Memory B cell (primary cell): ENCODE data around the gene BRS3.

ENCODE experiments used
- ATAC-seq: fragments of 150-1000 bp; cut with Tn5 transposase; 2 replicates; pipeline ENCODE4 v1.10.0; 2021; ENCODE audit warnings: low read depth, mild to moderate bottlenecking, moderate library complexity
- DNase-seq, 2 donors: peaks; one replicate each; pipeline ENCODE4 v3.0.0; 2022; ENCODE audit warnings: low spot score in 2 of 2
- H3K27ac Mint-ChIP-seq: one replicate; pipeline ENCODE4 v1.8.0; 2022; ENCODE audit warnings: mild to moderate bottlenecking, moderate library complexity, mixed read lengths
- H3K27me3 Mint-ChIP-seq: one replicate; pipeline ENCODE4 v1.8.0; 2022; ENCODE audit warnings: mixed read lengths
- H3K36me3 Mint-ChIP-seq: one replicate; pipeline ENCODE4 v1.8.0; 2022; ENCODE audit warnings: mild to moderate bottlenecking, mixed read lengths
- H3K4me1 Mint-ChIP-seq: one replicate; pipeline ENCODE4 v1.8.0; 2022; ENCODE audit warnings: mixed read lengths
- H3K4me3 Mint-ChIP-seq: one replicate; pipeline ENCODE4 v1.8.0; 2022; ENCODE audit warnings: mild to moderate bottlenecking, moderate library complexity, mixed read lengths
- H3K9me3 Mint-ChIP-seq: one replicate; pipeline ENCODE4 v1.8.0; 2022; ENCODE audit warnings: mixed read lengths

BRS3 gene

GRCh38 chrX:136468391-136469103 lies 19.2 kb upstream of the BRS3 start:
- ATAC-seq = no peak
- H3K27ac Mint-ChIP-seq = no peak overlapping the region
- peaks cover 11% of the 10 kb centered on the region for H3K27me3 Mint-ChIP-seq
- no peak overlapping the region for H3K4me3 Mint-ChIP-seq
- no peak for DNase-seq
- no peaks in the 10 kb centered on the region for H3K4me1 Mint-ChIP-seq
- no peaks in the 10 kb centered on the region for H3K9me3 Mint-ChIP-seq
- no peaks in the 10 kb centered on the region for H3K36me3 Mint-ChIP-seq

GRCh38 chrX:136473663-136474062 lies 14.1 kb upstream of the BRS3 start:
- no peaks in the 10 kb centered on the region for H3K4me1 Mint-ChIP-seq
- H3K27me3 Mint-ChIP-seq = peaks cover 10% of the 10 kb centered on the region
- DNase-seq = no peak
- H3K9me3 Mint-ChIP-seq = no peaks in the 10 kb centered on the region
- no peaks in the 10 kb centered on the region for H3K36me3 Mint-ChIP-seq
- no peak overlapping the region for H3K27ac Mint-ChIP-seq
- H3K4me3 Mint-ChIP-seq = no peak overlapping the region
- no peak for ATAC-seq

GRCh38 chrX:136475236-136475635 lies 12.5 kb upstream of the BRS3 start:
- ATAC-seq (no peak), DNase-seq (no peak)
- Mint-ChIP-seq H3K4me1 (no peaks in the 10 kb centered on the region), H3K4me3 (no peak overlapping the region), H3K36me3 (no peaks in the 10 kb centered on the region), H3K27me3 (peaks cover 10% of the 10 kb centered on the region), H3K9me3 (no peaks in the 10 kb centered on the region), H3K27ac (no peak overlapping the region)

GRCh38 chrX:136476501-136476900 lies 11.2 kb upstream of the BRS3 start:
- DNase-seq = no peak
- Mint-ChIP-seq H3K4me1 (no peaks in the 10 kb centered on the region), H3K36me3 (no peaks in the 10 kb centered on the region), H3K9me3 (no peaks in the 10 kb centered on the region), H3K4me3 (no peak overlapping the region), H3K27me3 (peaks cover 10% of the 10 kb centered on the region), H3K27ac (no peak overlapping the region)
- ATAC-seq = no peak

GRCh38 chrX:136477026-136477425 lies 10.7 kb upstream of the BRS3 start:
- DNase-seq (no peak), ATAC-seq (no peak)
- Mint-ChIP-seq H3K4me3 (no peak overlapping the region), H3K27ac (no peak overlapping the region), H3K27me3 (peaks cover 8% of the 10 kb centered on the region), H3K4me1 (no peaks in the 10 kb centered on the region), H3K36me3 (no peaks in the 10 kb centered on the region), H3K9me3 (no peaks in the 10 kb centered on the region)

- no peaks in the 10 kb centered on the region for H3K36me3 Mint-ChIP-seq
- ATAC-seq (no peak), DNase-seq (no peak)
- no peaks in the 10 kb centered on the region for H3K4me1 Mint-ChIP-seq
- H3K9me3 Mint-ChIP-seq = no peaks in the 10 kb centered on the region
- H3K4me3 Mint-ChIP-seq = no peak overlapping the region
- H3K27ac Mint-ChIP-seq = no peak overlapping the region
- H3K27me3 Mint-ChIP-seq = peaks cover 3% of the 10 kb centered on the region
Observed at GRCh38 chrX:136480383-136480782, 7.4 kb upstream of the BRS3 start.

GRCh38 chrX:136488706-136489105 lies 959 bp downstream of the BRS3 start:
- Mint-ChIP-seq H3K27me3 (peaks cover 6% of the 10 kb centered on the region), H3K36me3 (no peaks in the 10 kb centered on the region), H3K9me3 (no peaks in the 10 kb centered on the region), H3K27ac (no peak overlapping the region), H3K4me3 (no peak overlapping the region), H3K4me1 (peaks cover 4% of the 10 kb centered on the region)
- ATAC-seq (no peak), DNase-seq (no peak)

GRCh38 chrX:136491832-136492231 lies 4.1 kb downstream of the BRS3 start:
- Mint-ChIP-seq H3K4me1 (peaks cover 4% of the 10 kb centered on the region), H3K36me3 (no peaks in the 10 kb centered on the region), H3K27me3 (peaks cover 6% of the 10 kb centered on the region), H3K4me3 (no peak overlapping the region), H3K27ac (no peak overlapping the region), H3K9me3 (no peaks in the 10 kb centered on the region)
- DNase-seq = no peak
- ATAC-seq = no peak

GRCh38 chrX:136493011-136493410 lies 5.3 kb downstream of the BRS3 start:
- no peaks in the 10 kb centered on the region for H3K36me3 Mint-ChIP-seq
- H3K27me3 Mint-ChIP-seq = peaks cover 6% of the 10 kb centered on the region
- no peak overlapping the region for H3K4me3 Mint-ChIP-seq
- H3K27ac Mint-ChIP-seq = no peak overlapping the region
- H3K4me1 Mint-ChIP-seq = peaks cover 4% of the 10 kb centered on the region
- H3K9me3 Mint-ChIP-seq = no peaks in the 10 kb centered on the region
- ATAC-seq = no peak
- no peak for DNase-seq

GRCh38 chrX:136495043-136495442 lies 7.3 kb downstream of the BRS3 start:
- no peak for DNase-seq
- Mint-ChIP-seq H3K27me3 (peaks cover 3% of the 10 kb centered on the region), H3K36me3 (peaks cover 1% of the 10 kb centered on the region), H3K9me3 (no peaks in the 10 kb centered on the region), H3K4me3 (no peak overlapping the region), H3K4me1 (peaks cover 8% of the 10 kb centered on the region), H3K27ac (no peak overlapping the region)
- no peak for ATAC-seq

GRCh38 chrX:136496186-136496763 lies 8.5 kb downstream of the BRS3 start:
- peak overlapping the region; percentile 90 for H3K4me3 Mint-ChIP-seq
- H3K36me3 Mint-ChIP-seq = peaks cover 1% of the 10 kb centered on the region
- no peak for DNase-seq
- no peaks in the 10 kb centered on the region for H3K9me3 Mint-ChIP-seq
- peaks cover 4% of the 10 kb centered on the region for H3K4me1 Mint-ChIP-seq
- ATAC-seq = no peak
- peak overlapping the region; percentile 95 for H3K27ac Mint-ChIP-seq
- H3K27me3 Mint-ChIP-seq = no peaks in the 10 kb centered on the region

- Mint-ChIP-seq H3K36me3 (peaks cover 4% of the 10 kb centered on the region), H3K4me1 (peaks cover 4% of the 10 kb centered on the region), H3K27ac (peak overlapping the region; percentile 95), H3K4me3 (peak overlapping the region; percentile 90), H3K9me3 (no peaks in the 10 kb centered on the region), H3K27me3 (no peaks in the 10 kb centered on the region)
- ATAC-seq = peak; percentile 75
- peak; percentile 69 to 75 for DNase-seq
Observed at GRCh38 chrX:136496764-136497555, 9.2 kb downstream of the BRS3 start.

GRCh38 chrX:136497556-136498052 lies 9.9 kb downstream of the BRS3 start, which contains the start of gene HTATSF1:
HTATSF1 (plus strand) TSS chrX:136497592; CDS start chrX:136497685, 93 bp downstream.
- Mint-ChIP-seq H3K36me3 (peaks cover 4% of the 10 kb centered on the region), H3K4me1 (peaks cover 4% of the 10 kb centered on the region)
- no peak for ATAC-seq

GRCh38 chrX:136519069-136519468 lies 31.3 kb downstream of the BRS3 start:
- H3K9me3 Mint-ChIP-seq = no peaks in the 10 kb centered on the region
- H3K4me1 Mint-ChIP-seq = no peaks in the 10 kb centered on the region
- H3K36me3 Mint-ChIP-seq = no peaks in the 10 kb centered on the region
- DNase-seq = no peak
- no peak overlapping the region for H3K27ac Mint-ChIP-seq
- ATAC-seq = no peak
- H3K27me3 Mint-ChIP-seq = no peaks in the 10 kb centered on the region
- H3K4me3 Mint-ChIP-seq = no peak overlapping the region

More at GRCh38 chrX:136497556-136498052, 9.9 kb downstream of the BRS3 start, which contains the start of gene HTATSF1:
- peak in 1 of 2 donors; percentile 0 for DNase-seq
- Mint-ChIP-seq H3K9me3 (no peaks in the 10 kb centered on the region), H3K27ac (peak within 1 kb of the TSS; percentile 95), H3K4me3 (peak within 1 kb of the TSS; percentile 90), H3K27me3 (no peaks in the 10 kb centered on the region)
